CD4-positive, CD25-positive, alpha-beta regulatory T cell (primary cell): ENCODE data around the gene OR10G3. TPM values are rescaled to one million over a fixed set of nuclear protein-coding genes. Genes with fewer than 3 reads are reported as not detected.
A peak's percentile ranks its signal among the peaks of the same experiment; 100 is the strongest.
"Not testable (repeated sequence)": the region's sequence is repeated elsewhere in the genome, so short reads cannot be mapped to it uniquely, and the experiment has no call there.

ENCODE experiments used
- ATAC-seq, 2 donors: fragments of 150-1000 bp; cut with Tn5 transposase; one replicate each; pipeline ENCODE4 v1.10.0; 2021; ENCODE audit warnings: low read depth in 2 of 2, moderate number of reproducible peaks in 2 of 2, moderate library complexity in 1 of 2
- DNase-seq, 3 donors: peaks; one replicate each; pipeline versions ENCODE4 v3.0.0 to v3.0.0-alpha.2; 2012 to 2022; ENCODE audit warnings: mixed read lengths in 1 of 3
- H3K27ac ChIP-seq: one replicate; pipeline ENCODE4 v1.7.0; 2013; ENCODE audit warnings: mild to moderate bottlenecking, low read length; ENCODE audit not compliant: insufficient read depth, poor library complexity, severe bottlenecking
- H3K27me3 ChIP-seq: one replicate; pipeline ENCODE4 v1.7.0; 2013; ENCODE audit warnings: low read length; ENCODE audit not compliant: control insufficient read depth, insufficient read depth
- H3K36me3 ChIP-seq: one replicate; pipeline ENCODE4 v1.7.0; 2013; ENCODE audit warnings: mild to moderate bottlenecking, low read length, moderate library complexity; ENCODE audit not compliant: control insufficient read depth, insufficient read depth
- H3K4me1 ChIP-seq: 2 replicates; pipeline ENCODE4 v1.7.0; 2013; ENCODE audit warnings: mild to moderate bottlenecking, low read length; ENCODE audit not compliant: insufficient read depth, control insufficient read depth, poor library complexity, severe bottlenecking
- H3K4me3 ChIP-seq: one replicate; pipeline ENCODE4 v1.7.0; 2013; ENCODE audit warnings: low read depth, mild to moderate bottlenecking, low read length, moderate library complexity
- H3K9me3 ChIP-seq, 2 experiments: 1 replicate in 1 of 2; 2 replicates in 1 of 2; pipeline ENCODE4 v1.7.0; 2013; ENCODE audit warnings: low read length in 2 of 2, mild to moderate bottlenecking in 1 of 2, moderate library complexity in 1 of 2; ENCODE audit not compliant: control insufficient read depth in 2 of 2
- H3K27ac Mint-ChIP-seq, 3 donors: one replicate each; pipeline ENCODE4 v1.8.0; 2020 to 2022; ENCODE audit warnings: mild to moderate bottlenecking in 3 of 3, mixed read lengths in 3 of 3, moderate library complexity in 2 of 3
- H3K27me3 Mint-ChIP-seq: one replicate; pipeline ENCODE4 v1.8.0; 2022; ENCODE audit warnings: mild to moderate bottlenecking, mixed read lengths
- H3K36me3 Mint-ChIP-seq: one replicate; pipeline ENCODE4 v1.8.0; 2020; ENCODE audit warnings: mixed read lengths
- H3K4me1 Mint-ChIP-seq, 4 donors: one replicate each; pipeline ENCODE4 v1.8.0; 2020 to 2022; ENCODE audit warnings: mixed read lengths in 4 of 4, mild to moderate bottlenecking in 1 of 4
- H3K4me3 Mint-ChIP-seq, 4 donors: one replicate each; pipeline ENCODE4 v1.8.0; 2020 to 2022; ENCODE audit warnings: mild to moderate bottlenecking in 4 of 4, mixed read lengths in 4 of 4, moderate library complexity in 3 of 4
- H3K9me3 Mint-ChIP-seq, 7 donors: one replicate each; pipeline ENCODE4 v1.8.0; 2020 to 2022; ENCODE audit warnings: mixed read lengths in 7 of 7, mild to moderate bottlenecking in 3 of 7, moderate library complexity in 2 of 7
- polyA plus RNA-seq, 4 donors: library from polyadenylated mRNA; unstranded; fragments of 300-500 nt; fragmentation: Illumina TruSeq; gene quantifications; one replicate each; pipeline ENCODE4 v1.2.3, GENCODE V29; 2021
- total RNA-seq: library from RNA; stranded (reverse); gene quantifications from one replicate; pipeline ENCODE4 v1.2.3, GENCODE V29; 2022

OR10G3 gene
- total and polyA plus RNA-seq, 5 donors from 2014 or later = not detected

GRCh38 chr14:21575661-21576060, 4.2 kb downstream of the OR10G3 start:
- Histone ChIP-seq H3K36me3 (no peaks in the 10 kb centered on the region), H3K9me3 (no peaks in the 10 kb centered on the region), H3K4me3 (no peak overlapping the region), H3K4me1 (no peaks in the 10 kb centered on the region), H3K27me3 (peaks cover 3% of the 10 kb centered on the region), H3K27ac (no peak overlapping the region)
- Mint-ChIP-seq H3K36me3 (no peaks in the 10 kb centered on the region), H3K27me3 (peaks cover 26% of the 10 kb centered on the region), H3K27ac (no peak overlapping the region), H3K9me3 (peaks cover 0 to 6% (median 3%) of the 10 kb centered on the region in 7 donors), H3K4me1 (no peaks in the 10 kb centered on the region), H3K4me3 (no peak overlapping the region)
- no peak for DNase-seq
- ATAC-seq = no peak

- no peaks in the 10 kb centered on the region for H3K9me3 ChIP-seq
- Mint-ChIP-seq H3K4me3 (no peak overlapping the region), H3K4me1 (no peaks in the 10 kb centered on the region), H3K27ac (no peak overlapping the region), H3K27me3 (peaks cover 31% of the 10 kb centered on the region), H3K36me3 (no peaks in the 10 kb centered on the region), H3K9me3 (peaks cover 0 to 6% (median 3%) of the 10 kb centered on the region in 7 donors)
- no peak overlapping the region for H3K27ac ChIP-seq
- no peaks in the 10 kb centered on the region for H3K36me3 ChIP-seq
- H3K4me1 ChIP-seq = no peaks in the 10 kb centered on the region
- DNase-seq = no peak
- H3K4me3 ChIP-seq = no peak overlapping the region
- H3K27me3 ChIP-seq = peaks cover 3% of the 10 kb centered on the region
- ATAC-seq = no peak
Measured at GRCh38 chr14:21572604-21573003, 7.3 kb downstream of the OR10G3 start.

DNA sequence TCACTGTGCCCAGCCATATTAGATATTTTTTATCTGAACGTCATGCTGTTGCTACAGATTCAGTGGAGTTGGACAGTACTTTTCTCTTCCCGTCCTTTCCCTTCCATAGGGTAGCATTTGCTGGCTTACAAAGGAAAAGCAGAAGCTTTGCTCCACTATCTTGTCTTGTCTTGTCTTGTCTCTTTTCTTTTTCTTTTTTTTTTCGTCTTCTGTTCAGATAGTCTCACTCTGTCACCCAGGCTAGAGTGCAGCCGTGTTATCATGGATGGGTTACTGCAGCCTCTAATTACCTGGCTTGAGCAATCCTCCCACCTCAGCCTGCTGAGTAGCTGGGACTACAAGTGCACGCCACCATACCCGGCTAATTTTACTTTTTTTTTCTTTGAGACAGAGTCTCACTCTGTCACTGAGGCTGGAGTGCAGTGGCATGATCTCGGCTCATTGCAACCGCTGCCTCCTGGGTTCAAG, 21.1 kb downstream of the OR10G3 start:
- Histone ChIP-seq H3K27me3 (no peaks in the 10 kb centered on the region), H3K4me3 (no peak overlapping the region), H3K36me3 (no peaks in the 10 kb centered on the region), H3K4me1 (peaks cover 6% of the 10 kb centered on the region), H3K27ac (no peak overlapping the region), H3K9me3 (no peaks in the 10 kb centered on the region)
- Mint-ChIP-seq H3K36me3 (peaks cover 2% of the 10 kb centered on the region), H3K4me1 (peaks cover 2 to 8% (median 6%) of the 10 kb centered on the region in 4 donors), H3K9me3 (peaks cover 0 to 1% (median 0%) of the 10 kb centered on the region in 7 donors), H3K4me3 (no peak overlapping the region), H3K27ac (peak overlapping the region in 1 of 3 donors; percentile 48), H3K27me3 (peaks cover 4% of the 10 kb centered on the region)
- ATAC-seq = no peak
- DNase-seq = no peak

DNA sequence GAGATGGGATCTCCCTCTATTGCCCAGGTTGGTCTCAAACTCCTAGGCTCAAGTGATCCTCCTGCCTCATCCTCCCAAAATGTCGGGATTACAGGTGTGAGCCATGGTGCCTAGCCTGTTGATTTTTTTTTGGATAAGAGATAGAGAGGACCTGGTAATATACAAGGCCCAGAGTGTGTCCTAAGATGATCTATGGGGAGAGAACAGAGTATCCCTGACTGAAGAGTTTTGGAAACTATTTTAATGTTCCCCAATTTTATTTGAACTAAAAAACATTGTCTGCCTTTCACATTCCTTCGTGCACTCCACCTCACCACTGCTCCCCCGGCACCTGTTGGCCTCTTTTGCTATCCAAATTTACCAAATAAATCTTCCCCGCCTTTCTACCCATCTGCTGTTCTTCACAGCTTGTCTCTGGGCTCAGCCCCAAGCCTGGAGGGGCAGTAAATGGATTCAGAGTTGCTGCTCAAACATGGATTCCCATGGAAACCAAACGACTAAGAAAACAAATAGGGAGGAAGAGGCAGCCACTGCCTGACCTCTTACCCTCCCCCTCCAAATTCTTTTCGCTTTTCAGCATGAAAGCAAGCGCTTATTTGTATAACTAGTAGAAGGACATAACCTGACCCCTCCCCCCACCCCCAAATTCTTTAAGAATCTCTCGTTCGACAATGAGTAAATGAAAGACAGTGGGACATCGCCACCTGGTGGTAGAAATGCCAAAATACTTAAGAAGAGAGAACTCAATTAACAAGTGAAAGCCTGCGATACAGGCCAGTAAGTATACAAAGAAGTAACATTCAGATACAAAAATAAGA, 22.6 kb downstream of the OR10G3 start:
- Histone ChIP-seq H3K4me3 (peak overlapping the region; percentile 65), H3K36me3 (no peaks in the 10 kb centered on the region), H3K9me3 (no peaks in the 10 kb centered on the region), H3K27ac (no peak overlapping the region), H3K27me3 (no peaks in the 10 kb centered on the region), H3K4me1 (peaks cover 6% of the 10 kb centered on the region)
- peaks cover 4% of the 10 kb centered on the region for H3K27me3 Mint-ChIP-seq
- ATAC-seq (peak; percentile 62 to 70), DNase-seq (peak; percentile 66 to 89 (median 77))
- peak overlapping the region in 2 of 4 donors; percentile 7 to 71 for H3K4me3 Mint-ChIP-seq
- H3K4me1 Mint-ChIP-seq = peaks cover 2 to 8% (median 6%) of the 10 kb centered on the region in 4 donors
- peak overlapping the region in 2 of 3 donors; percentile 74 for H3K27ac Mint-ChIP-seq
- H3K9me3 Mint-ChIP-seq = peaks cover 0 to 1% (median 0%) of the 10 kb centered on the region in 7 donors
- H3K36me3 Mint-ChIP-seq = peaks cover 3% of the 10 kb centered on the region

GRCh38 chr14:21556378-21557083, 23.3 kb downstream of the OR10G3 start:
- no peaks in the 10 kb centered on the region for H3K9me3 ChIP-seq
- no peak overlapping the region for H3K27ac Mint-ChIP-seq
- no peak for ATAC-seq

DNA sequence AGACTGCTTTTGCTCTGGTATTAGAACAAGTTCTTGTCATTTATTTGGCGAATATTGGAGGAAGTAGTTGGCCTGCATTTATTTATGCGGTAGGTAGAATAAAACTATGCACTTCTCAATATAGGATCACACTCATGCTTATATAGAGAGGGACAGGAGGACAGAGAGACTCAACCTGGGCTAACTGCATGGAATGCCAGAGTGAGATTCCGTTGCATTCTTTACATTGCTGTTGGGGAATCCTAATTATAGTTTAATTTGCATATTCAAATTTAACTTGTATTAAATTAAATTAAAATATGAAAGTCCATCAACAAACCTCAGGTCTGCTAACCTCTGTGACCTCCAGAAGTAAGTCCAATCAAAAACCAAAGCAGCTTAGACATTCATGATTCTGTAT, 26.6 kb downstream of the OR10G3 start:
- H3K4me1 ChIP-seq = peaks cover 6% of the 10 kb centered on the region
- H3K9me3 Mint-ChIP-seq = peaks cover 0 to 2% (median 0%) of the 10 kb centered on the region in 7 donors
- no peak overlapping the region for H3K27ac ChIP-seq
- no peak overlapping the region for H3K27ac Mint-ChIP-seq
- ATAC-seq (no peak), DNase-seq (no peak)
- no peaks in the 10 kb centered on the region for H3K9me3 ChIP-seq
- H3K27me3 Mint-ChIP-seq = peaks cover 4% of the 10 kb centered on the region
- peaks cover 2 to 8% (median 6%) of the 10 kb centered on the region in 4 donors for H3K4me1 Mint-ChIP-seq
- H3K27me3 ChIP-seq = no peaks in the 10 kb centered on the region
- H3K36me3 ChIP-seq = no peaks in the 10 kb centered on the region
- no peak overlapping the region for H3K4me3 Mint-ChIP-seq
- H3K4me3 ChIP-seq = no peak overlapping the region
- H3K36me3 Mint-ChIP-seq = peaks cover 3% of the 10 kb centered on the region

More at GRCh38 chr14:21556378-21557083, 23.3 kb downstream of the OR10G3 start:
- Histone ChIP-seq H3K36me3 (no peaks in the 10 kb centered on the region), H3K4me3 (no peak overlapping the region), H3K4me1 (peaks cover 6% of the 10 kb centered on the region), H3K27me3 (no peaks in the 10 kb centered on the region), H3K27ac (no peak overlapping the region)
- H3K4me1 Mint-ChIP-seq = peaks cover 2 to 8% (median 6%) of the 10 kb centered on the region in 4 donors
- no peak for DNase-seq
- peaks cover 3% of the 10 kb centered on the region for H3K36me3 Mint-ChIP-seq
- peaks cover 0 to 1% (median 0%) of the 10 kb centered on the region in 7 donors for H3K9me3 Mint-ChIP-seq
- H3K4me3 Mint-ChIP-seq = no peak overlapping the region
- H3K27me3 Mint-ChIP-seq = peaks cover 4% of the 10 kb centered on the region

DNA sequence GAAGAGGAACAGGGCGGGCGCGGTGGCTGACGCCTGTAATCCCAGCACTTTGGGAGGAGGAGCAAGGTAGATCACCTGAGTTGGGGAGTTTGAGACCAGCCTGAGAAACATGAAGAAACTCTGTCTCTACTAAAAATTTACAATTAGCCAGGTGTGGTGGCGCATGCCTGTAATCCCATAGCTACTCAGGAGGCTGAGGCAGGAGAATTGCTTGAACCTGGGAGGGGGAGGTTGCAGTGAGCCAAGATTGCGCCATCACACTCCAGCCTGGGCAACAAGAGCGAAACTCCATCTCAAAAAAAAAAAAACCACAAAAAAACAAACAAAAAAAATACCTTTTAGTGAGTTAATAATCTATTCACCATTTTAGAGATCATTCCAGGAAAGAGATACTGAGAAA, 35.3 kb downstream of the OR10G3 start:
- not testable (repeated sequence) for H3K4me3 Mint-ChIP-seq, ATAC-seq, H3K27ac ChIP-seq, H3K36me3 ChIP-seq, H3K27me3 ChIP-seq, H3K4me1 Mint-ChIP-seq, H3K9me3 Mint-ChIP-seq, H3K27ac Mint-ChIP-seq, H3K36me3 Mint-ChIP-seq, H3K4me3 ChIP-seq, DNase-seq, H3K9me3 ChIP-seq, H3K4me1 ChIP-seq
- H3K27me3 Mint-ChIP-seq = peaks cover 25% of the 10 kb centered on the region
